Activated CD8-positive, alpha-beta memory T cell treated with anti-CD3 and anti-CD28 coated beads, Interleukin-2, amount 50 U/mL, for 4 hours (primary cell): ENCODE results near the gene SLC25A13.

Source experiments
- DNase-seq: peaks from one replicate; pipeline ENCODE4 v3.0.0-alpha.2; 2020

Gene SLC25A13

GRCh38 chr7:96237040-96237439 is 84.9 kb downstream of the SLC25A13 start:
- no peak for DNase-seq

- no peak for DNase-seq
Measured at GRCh38 chr7:96236198-96237039, 85.5 kb downstream of the SLC25A13 start.

GRCh38 chr7:96235281-96235680 is 86.6 kb downstream of the SLC25A13 start:
- no peak for DNase-seq

GRCh38 chr7:96233528-96234154 is 88.3 kb downstream of the SLC25A13 start:
- no peak for DNase-seq

- no peak for DNase-seq
Measured at GRCh38 chr7:96233084-96233483, 88.8 kb downstream of the SLC25A13 start.

GRCh38 chr7:96228760-96229159 is 93.1 kb downstream of the SLC25A13 start:
- DNase-seq, result no peak

- DNase-seq, result no peak
Measured at GRCh38 chr7:96225251-96225650, 96.6 kb downstream of the SLC25A13 start.

GRCh38 chr7:96224685-96225084 is 97.2 kb downstream of the SLC25A13 start:
- no peak for DNase-seq

GRCh38 chr7:96224073-96224472 is 97.8 kb downstream of the SLC25A13 start:
- no peak for DNase-seq

- DNase-seq, result no peak
Measured at GRCh38 chr7:96221888-96222287, 100.0 kb downstream of the SLC25A13 start.

GRCh38 chr7:96219378-96220130 is 102.3 kb downstream of the SLC25A13 start:
- DNase-seq, result no peak

- no peak for DNase-seq
Measured at GRCh38 chr7:96218664-96219243, 103.1 kb downstream of the SLC25A13 start.

GRCh38 chr7:96217147-96217546 is 104.8 kb downstream of the SLC25A13 start:
- no peak for DNase-seq

GRCh38 chr7:96216373-96216772 is 105.5 kb downstream of the SLC25A13 start:
- DNase-seq, result no peak

GRCh38 chr7:96212474-96212873 is 109.4 kb downstream of the SLC25A13 start:
- no peak for DNase-seq

- no peak for DNase-seq
Measured at GRCh38 chr7:96211954-96212353, 109.9 kb downstream of the SLC25A13 start.

GRCh38 chr7:96205665-96206064 is 116.2 kb downstream of the SLC25A13 start:
- no peak for DNase-seq

- no peak for DNase-seq
Measured at GRCh38 chr7:96204601-96205000, 117.3 kb downstream of the SLC25A13 start.

GRCh38 chr7:96203786-96204185 is 118.1 kb downstream of the SLC25A13 start:
- DNase-seq, result no peak

- no peak for DNase-seq
Measured at GRCh38 chr7:96202102-96202501, 119.8 kb downstream of the SLC25A13 start.

GRCh38 chr7:96200740-96201139 is 121.2 kb downstream of the SLC25A13 start:
- no peak for DNase-seq

- no peak for DNase-seq
Measured at GRCh38 chr7:96199421-96199820, 122.5 kb downstream of the SLC25A13 start.

- no peak for DNase-seq
Measured at GRCh38 chr7:96198047-96198636, 123.8 kb downstream of the SLC25A13 start.
